ENCODE measurements around the gene KAT8. TPM values are rescaled to one million over a fixed set of nuclear protein-coding genes. Genes with fewer than 3 reads are reported as not detected.

Gene KAT8
- total RNA-seq, 1 experiment from 2014 or later = 44.9 TPM

DNA sequence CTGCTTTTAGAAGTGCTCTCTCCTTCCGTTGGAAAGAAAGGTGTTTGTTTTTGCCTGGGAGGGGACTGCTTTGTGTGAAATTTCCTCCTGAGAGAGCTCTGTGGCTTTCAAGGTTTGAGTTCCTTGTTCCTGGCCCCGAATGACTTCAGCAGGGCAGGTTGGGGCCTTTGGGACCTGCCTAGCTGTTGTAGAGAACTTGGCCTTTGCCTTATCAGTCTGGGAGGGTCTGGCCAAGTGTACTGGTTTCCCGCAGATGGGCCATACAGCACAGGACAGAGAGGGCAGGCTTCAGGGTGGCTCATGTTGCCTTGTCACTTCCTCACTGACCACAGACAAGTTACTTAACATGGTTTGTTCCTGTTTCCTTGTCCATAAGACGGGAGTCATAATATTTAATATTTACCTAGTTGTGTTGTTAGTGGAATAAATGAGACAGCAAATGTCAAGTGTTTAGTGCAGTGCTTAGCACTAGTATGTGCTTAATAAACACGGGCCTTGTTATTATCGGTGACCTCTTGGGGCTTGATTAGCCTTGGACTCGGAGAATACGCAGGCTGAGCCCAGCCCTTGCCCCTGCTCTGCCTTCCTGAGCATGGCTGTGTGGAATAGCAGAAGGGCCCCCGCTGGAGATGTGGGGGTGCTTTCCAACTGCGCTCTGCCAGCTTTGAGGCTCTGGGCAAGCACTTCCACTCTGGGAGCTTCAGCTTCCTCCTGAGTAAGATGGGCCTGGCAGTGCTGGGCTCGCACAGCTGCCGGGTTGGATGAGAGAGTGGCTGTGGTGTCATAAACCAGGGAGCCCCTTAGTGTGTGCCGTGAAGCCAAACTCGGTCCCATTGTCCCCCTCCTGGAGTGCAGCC, 11.5 kb downstream of the KAT8 start:
- no peaks in the 10 kb centered on the region for H3K79me2 ChIP-seq (ENCODE audit: insufficient read depth, low read length)
- H2AFZ ChIP-seq (ENCODE audit: low read depth, low read length, poor library complexity, severe bottlenecking) = no peak overlapping the region
- ChIA-PET RAD21 (ENCODE audit: low non-redundant PET in 1 of 2, low total read pairs in 2 of 2, uncharacterized antibody in 2 of 2, unreplicated experiment in 2 of 2) (no interaction called here), POLR2A (interaction anchor here (1.1 to 1.3 kb wide), 2 partner anchors 11 to 13 kb away, joined by 4 to 5 read pairs; partner anchors contain the start of gene KAT8), CTCF (interaction anchor here (1.0 kb wide), 1 partner anchor 13 kb away, joined by 5 read pairs; no protein-coding TSS in a partner anchor)
- intact Hi-C loops (cut with micrococcal nuclease) = no loop called here
- no peaks in the 10 kb centered on the region for H3K9me2 ChIP-seq (ENCODE audit: insufficient read depth)
- H4K20me1 ChIP-seq (ENCODE audit: insufficient read depth) = no peaks in the 10 kb centered on the region
- no peaks in the 10 kb centered on the region for H3K27me3 ChIP-seq (ENCODE audit: insufficient read depth, low read length)
- no peaks in the 10 kb centered on the region for H3K9me3 ChIP-seq (ENCODE audit: control insufficient read depth in 1 of 2, insufficient read depth in 1 of 2, low read depth in 1 of 2, low read length in 2 of 2)
- H3K4me2 ChIP-seq (ENCODE audit: low read length) = no peak overlapping the region
- no TSS peak for BruUV-seq (replicated peaks)
- no peak overlapping the region for H3K27ac ChIP-seq (ENCODE audit: low read depth, low read length)
- H3K36me3 ChIP-seq (ENCODE audit: control insufficient read depth in 1 of 2, insufficient read depth in 2 of 2, low read length in 2 of 2) = peaks cover 8 to 14% of the 10 kb centered on the region in 2 experiments; a peak in 3 of 4 replicates
- ATAC-seq (no peak), DNase-seq (ENCODE audit: low read depth, low spot score) (no peak)
- H3K4me1 ChIP-seq (ENCODE audit: control insufficient read depth in 1 of 2, insufficient read depth in 2 of 2, low read length in 2 of 2) = peaks cover 16 to 20% of the 10 kb centered on the region in 2 experiments
- no peak overlapping the region for H3K4me3 ChIP-seq (replicated peaks in 1 of 2; ENCODE audit: low read depth in 1 of 2, low read length in 2 of 2)
- H3K9ac ChIP-seq (ENCODE audit: low read length) = no peak overlapping the region
- TF ChIP-seq, protein P1, sequence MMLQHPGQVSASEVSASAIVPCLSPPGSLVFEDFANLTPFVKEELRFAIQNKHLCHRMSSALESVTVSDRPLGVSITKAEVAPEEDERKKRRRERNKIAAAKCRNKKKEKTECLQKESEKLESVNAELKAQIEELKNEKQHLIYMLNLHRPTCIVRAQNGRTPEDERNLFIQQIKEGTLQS (IDR thresholded peaks at IDR 0.05) = no peak
- no peak for TF ChIP-seq POLR2A (IDR thresholded peaks at IDR 0.05; ENCODE audit: borderline replicate concordance, extremely low read depth, insufficient read depth, insufficient read length)

DNA sequence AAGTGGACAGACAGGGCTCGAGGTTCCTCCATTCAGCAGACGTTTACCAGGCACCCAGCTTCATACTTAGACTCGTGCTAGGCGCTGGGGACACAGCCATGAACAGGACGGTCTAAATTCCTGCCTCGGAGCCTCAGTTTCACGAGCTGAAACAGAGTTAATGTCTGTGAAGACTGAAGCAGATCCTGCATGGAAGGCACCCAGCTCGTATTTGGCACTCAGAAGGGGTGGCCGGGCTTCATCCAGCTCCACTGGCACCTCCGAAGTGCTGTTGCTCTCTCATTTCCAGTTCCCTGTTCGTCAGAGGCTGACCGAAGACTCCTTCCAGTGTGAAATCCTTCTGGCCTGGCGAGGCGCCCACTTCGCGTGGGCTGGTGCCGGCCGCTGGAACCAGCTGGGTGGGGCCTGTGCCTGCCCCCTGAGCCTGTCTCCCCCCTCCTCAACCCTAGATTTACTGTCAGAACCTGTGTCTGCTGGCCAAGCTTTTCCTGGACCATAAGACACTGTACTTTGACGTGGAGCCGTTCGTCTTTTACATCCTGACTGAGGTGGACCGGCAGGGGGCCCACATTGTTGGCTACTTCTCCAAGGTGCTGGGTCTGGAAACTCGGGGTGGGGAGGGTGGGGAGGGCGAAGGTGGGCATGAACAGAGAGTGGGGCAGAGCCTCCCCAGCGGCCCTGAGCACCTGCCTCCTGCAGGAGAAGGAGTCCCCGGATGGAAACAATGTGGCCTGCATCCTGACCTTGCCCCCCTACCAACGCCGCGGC, 12.3 kb downstream of the KAT8 start:
- H3K27ac ChIP-seq (ENCODE audit: low read depth, low read length) = peak overlapping the region; percentile 58; the same call in 1 of the 2 replicates
- DNase-seq (ENCODE audit: low read depth, low spot score) (no peak), ATAC-seq (no peak)
- ChIA-PET POLR2A (interaction anchor here (1.3 to 1.5 kb wide), 2 partner anchors 12 kb away, joined by 3 to 5 read pairs; partner anchors contain the start of gene KAT8), RAD21 (ENCODE audit: low non-redundant PET in 1 of 2, low total read pairs in 2 of 2, uncharacterized antibody in 2 of 2, unreplicated experiment in 2 of 2) (no interaction called here), CTCF (interaction anchor here (1.0 to 1.7 kb wide), 2 partner anchors 12 kb away, joined by 4 to 5 read pairs; partner anchors contain the start of gene KAT8)
- H3K4me2 ChIP-seq (ENCODE audit: low read length) = no peak overlapping the region
- no peak overlapping the region for H3K9ac ChIP-seq (ENCODE audit: low read length)
- H3K9me3 ChIP-seq (ENCODE audit: control insufficient read depth in 1 of 2, insufficient read depth in 1 of 2, low read depth in 1 of 2, low read length in 2 of 2) = no peaks in the 10 kb centered on the region
- no peak overlapping the region for H3K4me3 ChIP-seq (replicated peaks in 1 of 2; ENCODE audit: low read depth in 1 of 2, low read length in 2 of 2)
- H3K36me3 ChIP-seq (ENCODE audit: control insufficient read depth in 1 of 2, insufficient read depth in 2 of 2, low read length in 2 of 2) = peaks cover 8 to 14% of the 10 kb centered on the region in 2 experiments; a peak in 3 of 4 replicates
- peaks cover 3% of the 10 kb centered on the region; the same call in 1 of the 2 replicates for H3K79me2 ChIP-seq (ENCODE audit: insufficient read depth, low read length)
- no peak overlapping the region for H2AFZ ChIP-seq (ENCODE audit: low read depth, low read length, poor library complexity, severe bottlenecking)
- BruUV-seq (replicated peaks) = no TSS peak
- H3K27me3 ChIP-seq (ENCODE audit: insufficient read depth, low read length) = no peaks in the 10 kb centered on the region
- H3K9me2 ChIP-seq (ENCODE audit: insufficient read depth) = no peaks in the 10 kb centered on the region
- intact Hi-C loops (cut with micrococcal nuclease) = no loop called here
- H3K4me1 ChIP-seq (ENCODE audit: control insufficient read depth in 1 of 2, insufficient read depth in 2 of 2, low read length in 2 of 2) = peaks cover 22 to 28% of the 10 kb centered on the region in 2 experiments
- H4K20me1 ChIP-seq (ENCODE audit: insufficient read depth) = no peaks in the 10 kb centered on the region
- TF ChIP-seq TCF7L2 (IDR thresholded peaks at IDR 0.05; ENCODE audit: borderline replicate concordance, extremely low read depth, insufficient read depth, insufficient read length) = no peak
- no peak for TF ChIP-seq ELF1 (IDR thresholded peaks at IDR 0.05; ENCODE audit: borderline replicate concordance, low read depth)
- TF ChIP-seq, protein P1 (IDR thresholded peaks at IDR 0.05) = no peak
- TF ChIP-seq POLR2AphosphoS5 (IDR thresholded peaks at IDR 0.05; ENCODE audit: low read depth, low read length) = no peak
- TF ChIP-seq, protein P2, sequence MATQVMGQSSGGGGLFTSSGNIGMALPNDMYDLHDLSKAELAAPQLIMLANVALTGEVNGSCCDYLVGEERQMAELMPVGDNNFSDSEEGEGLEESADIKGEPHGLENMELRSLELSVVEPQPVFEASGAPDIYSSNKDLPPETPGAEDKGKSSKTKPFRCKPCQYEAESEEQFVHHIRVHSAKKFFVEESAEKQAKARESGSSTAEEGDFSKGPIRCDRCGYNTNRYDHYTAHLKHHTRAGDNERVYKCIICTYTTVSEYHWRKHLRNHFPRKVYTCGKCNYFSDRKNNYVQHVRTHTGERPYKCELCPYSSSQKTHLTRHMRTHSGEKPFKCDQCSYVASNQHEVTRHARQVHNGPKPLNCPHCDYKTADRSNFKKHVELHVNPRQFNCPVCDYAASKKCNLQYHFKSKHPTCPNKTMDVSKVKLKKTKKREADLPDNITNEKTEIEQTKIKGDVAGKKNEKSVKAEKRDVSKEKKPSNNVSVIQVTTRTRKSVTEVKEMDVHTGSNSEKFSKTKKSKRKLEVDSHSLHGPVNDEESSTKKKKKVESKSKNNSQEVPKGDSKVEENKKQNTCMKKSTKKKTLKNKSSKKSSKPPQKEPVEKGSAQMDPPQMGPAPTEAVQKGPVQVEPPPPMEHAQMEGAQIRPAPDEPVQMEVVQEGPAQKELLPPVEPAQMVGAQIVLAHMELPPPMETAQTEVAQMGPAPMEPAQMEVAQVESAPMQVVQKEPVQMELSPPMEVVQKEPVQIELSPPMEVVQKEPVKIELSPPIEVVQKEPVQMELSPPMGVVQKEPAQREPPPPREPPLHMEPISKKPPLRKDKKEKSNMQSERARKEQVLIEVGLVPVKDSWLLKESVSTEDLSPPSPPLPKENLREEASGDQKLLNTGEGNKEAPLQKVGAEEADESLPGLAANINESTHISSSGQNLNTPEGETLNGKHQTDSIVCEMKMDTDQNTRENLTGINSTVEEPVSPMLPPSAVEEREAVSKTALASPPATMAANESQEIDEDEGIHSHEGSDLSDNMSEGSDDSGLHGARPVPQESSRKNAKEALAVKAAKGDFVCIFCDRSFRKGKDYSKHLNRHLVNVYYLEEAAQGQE (IDR thresholded peaks at IDR 0.05; ENCODE audit: low read depth) = no peak
- no peak for TF ChIP-seq POLR2A (IDR thresholded peaks at IDR 0.05; ENCODE audit: borderline replicate concordance, extremely low read depth, insufficient read depth, insufficient read length)
- no peak for TF ChIP-seq SRF (IDR thresholded peaks at IDR 0.05; ENCODE audit: low read depth)
- TF ChIP-seq SIN3A (IDR thresholded peaks at IDR 0.05; ENCODE audit: low read depth) = no peak
- TF ChIP-seq YY1 (IDR thresholded peaks at IDR 0.05; ENCODE audit: extremely low read depth, insufficient replicate concordance, low read depth, low read length) = no peak
- TF ChIP-seq CBX3 (IDR thresholded peaks at IDR 0.05; ENCODE audit: low read depth) = no peak
- no peak for TF ChIP-seq JUND (IDR thresholded peaks at IDR 0.05)
- TF ChIP-seq EGR1 (IDR thresholded peaks at IDR 0.05; ENCODE audit: low read depth) = no peak
- no peak for TF ChIP-seq ZNF274 (IDR thresholded peaks at IDR 0.05; ENCODE audit: low read depth, low read length)
